C4-2B (cell line): ENCODE measurements around the gene PCDHB11.
"Not testable (repeated sequence)": the region's sequence is repeated elsewhere in the genome, so short reads cannot be mapped to it uniquely, and the experiment has no call there.

Experiments
- H3K27ac ChIP-seq: fragments of 450-650 bp; 2 replicates; pipeline ENCODE4 v1.5.1; 2017
- CTCF ChIP-seq: fragments of 450-650 bp; conservative IDR thresholded peaks from 2 replicates; pipeline ENCODE4 v1.5.1; 2017; ENCODE audit warnings: mild to moderate bottlenecking
- ZFX ChIP-seq: fragments of 450-650 bp; IDR thresholded peaks from 2 replicates; pipeline ENCODE4 v1.6.1; 2017

PCDHB11 gene

GRCh38 chr5:141172381-141173204, 26.8 kb upstream of the PCDHB11 start, which contains the start of gene PCDHB7:
PCDHB7 (plus strand) TSS chr5:141172644; CDS start chr5:141172836, 192 bp downstream.
- peak; percentile 81 for TF ChIP-seq CTCF
- no peak for TF ChIP-seq ZFX
- no peak within 1 kb of the TSS for H3K27ac ChIP-seq

- H3K27ac ChIP-seq, result not testable (repeated sequence)
Observed at GRCh38 chr5:141174291-141175104, 24.9 kb upstream of the PCDHB11 start.

- H3K27ac ChIP-seq, result no peak overlapping the region
- TF ChIP-seq CTCF, result no peak
- TF ChIP-seq ZFX, result no peak
Observed at GRCh38 chr5:141175933-141176332, 23.5 kb upstream of the PCDHB11 start.

- H3K27ac ChIP-seq, result not testable (repeated sequence)
- peak; percentile 40 for TF ChIP-seq CTCF
Observed at GRCh38 chr5:141177577-141178191, 21.7 kb upstream of the PCDHB11 start, which contains the start of gene PCDHB8. PCDHB8 (plus strand) TSS chr5:141177790; CDS start chr5:141178035, 245 bp downstream.

- not testable (repeated sequence) for H3K27ac ChIP-seq
Observed at GRCh38 chr5:141179371-141179770, 20.1 kb upstream of the PCDHB11 start.

GRCh38 chr5:141179876-141180275, 19.6 kb upstream of the PCDHB11 start:
- H3K27ac ChIP-seq, result not testable (repeated sequence)

GRCh38 chr5:141180313-141180712, 19.1 kb upstream of the PCDHB11 start:
- TF ChIP-seq CTCF, result no peak
- no peak overlapping the region for H3K27ac ChIP-seq

GRCh38 chr5:141182248-141182647, 17.2 kb upstream of the PCDHB11 start, which contains the start of gene PCDHB16:
PCDHB16 (plus strand) TSS chr5:141182387; CDS start chr5:141182560, 173 bp downstream.
- H3K27ac ChIP-seq, result no peak within 1 kb of the TSS
- TF ChIP-seq ZFX (no peak), CTCF (peak; percentile 63)

GRCh38 chr5:141184117-141184855, 15.1 kb upstream of the PCDHB11 start:
- H3K27ac ChIP-seq, result not testable (repeated sequence)
